ENCODE results near the gene YDJC. TPM values are rescaled to one million over a fixed set of nuclear protein-coding genes. Genes with fewer than 3 reads are reported as not detected.
A peak's percentile ranks its signal among the peaks of the same experiment; 100 is the strongest.

Gene YDJC
- total and polyA plus RNA-seq, 2 donors (not counting 1 experiment from before 2014, with no cell fraction given) = 48.8 to 82.8 TPM

DNA sequence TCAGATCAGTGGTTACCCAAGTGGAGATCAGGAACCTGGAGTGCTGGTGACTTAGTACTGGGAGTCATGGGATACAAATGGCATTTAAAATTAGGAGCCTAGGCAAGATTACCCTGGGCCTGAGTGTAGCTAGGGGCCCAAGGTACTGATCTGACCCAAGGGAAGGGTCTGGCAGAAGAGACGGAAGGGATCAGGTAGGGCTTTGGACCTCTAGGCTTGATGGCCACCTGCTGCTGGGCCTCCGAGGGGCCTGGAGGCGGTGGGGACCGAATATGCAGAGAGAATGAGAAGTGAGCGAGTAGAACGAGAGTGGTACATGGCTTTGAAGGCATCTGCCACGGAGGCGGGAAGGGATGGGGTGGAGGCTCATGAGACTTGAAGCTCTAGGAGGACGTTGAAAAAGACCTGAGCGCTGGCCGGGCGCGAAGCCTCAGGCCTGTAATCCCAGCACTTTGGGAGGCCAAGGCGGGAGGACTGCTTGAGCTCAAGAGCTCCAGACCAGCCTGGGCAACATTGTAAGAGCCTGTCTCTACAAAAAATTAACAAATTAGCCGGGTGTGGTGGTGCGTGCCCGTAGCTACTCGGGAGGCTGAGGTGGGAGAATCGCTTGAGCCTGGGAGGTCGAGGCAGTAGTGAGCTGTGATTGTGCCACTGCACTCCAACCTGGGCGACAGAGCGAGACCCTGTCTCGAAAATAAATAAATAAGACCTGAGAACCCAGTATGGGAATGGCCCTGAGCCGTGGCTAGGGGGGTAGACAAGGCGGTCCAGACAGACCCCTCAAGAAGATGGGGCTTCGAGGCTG, 35.4 kb upstream of the YDJC start:
- no peak for TF ChIP-seq EZH2 (IDR thresholded peaks at IDR 0.05; ENCODE audit: borderline replicate concordance, insufficient read depth, low read depth, low read length, poor library complexity, severe bottlenecking)
- TF ChIP-seq, protein P1, sequence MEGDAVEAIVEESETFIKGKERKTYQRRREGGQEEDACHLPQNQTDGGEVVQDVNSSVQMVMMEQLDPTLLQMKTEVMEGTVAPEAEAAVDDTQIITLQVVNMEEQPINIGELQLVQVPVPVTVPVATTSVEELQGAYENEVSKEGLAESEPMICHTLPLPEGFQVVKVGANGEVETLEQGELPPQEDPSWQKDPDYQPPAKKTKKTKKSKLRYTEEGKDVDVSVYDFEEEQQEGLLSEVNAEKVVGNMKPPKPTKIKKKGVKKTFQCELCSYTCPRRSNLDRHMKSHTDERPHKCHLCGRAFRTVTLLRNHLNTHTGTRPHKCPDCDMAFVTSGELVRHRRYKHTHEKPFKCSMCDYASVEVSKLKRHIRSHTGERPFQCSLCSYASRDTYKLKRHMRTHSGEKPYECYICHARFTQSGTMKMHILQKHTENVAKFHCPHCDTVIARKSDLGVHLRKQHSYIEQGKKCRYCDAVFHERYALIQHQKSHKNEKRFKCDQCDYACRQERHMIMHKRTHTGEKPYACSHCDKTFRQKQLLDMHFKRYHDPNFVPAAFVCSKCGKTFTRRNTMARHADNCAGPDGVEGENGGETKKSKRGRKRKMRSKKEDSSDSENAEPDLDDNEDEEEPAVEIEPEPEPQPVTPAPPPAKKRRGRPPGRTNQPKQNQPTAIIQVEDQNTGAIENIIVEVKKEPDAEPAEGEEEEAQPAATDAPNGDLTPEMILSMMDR (IDR thresholded peaks at IDR 0.05) = no peak
- Histone ChIP-seq H4K20me1 (ENCODE audit: control insufficient read depth, insufficient read depth, low read length, poor library complexity, severe bottlenecking) (peaks cover 2% of the 10 kb centered on the region), H3K9ac (ENCODE audit: low read length) (peak overlapping the region; percentile 80), H3K27ac (ENCODE audit: low read length in 2 of 2) (peak overlapping the region; percentile 77 to 92), H3K4me1 (ENCODE audit: control insufficient read depth in 2 of 2, insufficient read depth in 2 of 2, low read length in 2 of 2) (peaks cover 8 to 17% of the 10 kb centered on the region in 2 donors), H3K36me3 (replicated peaks in 1 of 2; ENCODE audit: control extremely low read depth in 1 of 2, control insufficient read depth in 1 of 2, extremely low read depth in 1 of 2, insufficient read depth in 2 of 2, low read length in 1 of 2) (peaks cover 0 to 7% of the 10 kb centered on the region in 2 experiments), H3K4me3 (ENCODE audit: control extremely low read depth in 1 of 5, extremely low read depth in 1 of 5, insufficient read depth in 1 of 5, low read depth in 2 of 5, low read length in 4 of 5) (peak overlapping the region in 4 of 5 experiments; percentile 77 to 96 (median 90)), H3K9me3 (ENCODE audit: control extremely low read depth in 1 of 3, control insufficient read depth in 2 of 3, insufficient read depth in 1 of 3, low read length in 2 of 3) (no peaks in the 10 kb centered on the region), H3K27me3 (replicated peaks in 1 of 4; ENCODE audit: control extremely low read depth in 1 of 4, control insufficient read depth in 3 of 4, insufficient read depth in 4 of 4, low read length in 3 of 4) (no peaks in the 10 kb centered on the region), H3K79me2 (ENCODE audit: control insufficient read depth, insufficient read depth, low read length) (peaks cover 44% of the 10 kb centered on the region), H3K4me2 (replicated peaks; ENCODE audit: low read depth, low read length, poor library complexity, severe bottlenecking) (peak overlapping the region; percentile 79), H2AFZ (ENCODE audit: insufficient read depth, low read depth, low read length, poor library complexity, severe bottlenecking) (peak overlapping the region; percentile 92)
- Mint-ChIP-seq H3K4me1 (peaks cover 28% of the 10 kb centered on the region), H3K27me3 (no peaks in the 10 kb centered on the region), H3K4me3 (peak overlapping the region; percentile 96), H3K27ac (peak overlapping the region; percentile 99), H3K9me3 (ENCODE audit: insufficient read depth) (no peaks in the 10 kb centered on the region)
- ChIA-PET POLR2A (interaction anchor here (0.6 to 1.7 kb wide), 3 partner anchors 36 to 1265 kb away, joined by 3 to 12 read pairs (median 3); partner anchors contain the start of genes TOP3B and YDJC), CTCF (interaction anchor here (0.6 to 1.8 kb wide), 8 partner anchors 12 to 712 kb away, joined by 3 to 9 read pairs (median 4); partner anchors contain the start of genes PPM1F, SDF2L1 and YDJC)
- WGBS (ENCODE audit: insufficient coverage) = 73% methylated on average over 24 of the region's 26 CpGs
- DNase-seq (peak; percentile 17), ATAC-seq (ENCODE audit: low read depth) (no peak)
- intact Hi-C loops (cut with micrococcal nuclease) = loop anchor here (1.0 to 5.0 kb wide), 2 partner anchors 8 to 272 kb away; no protein-coding TSS in a partner anchor

DNA sequence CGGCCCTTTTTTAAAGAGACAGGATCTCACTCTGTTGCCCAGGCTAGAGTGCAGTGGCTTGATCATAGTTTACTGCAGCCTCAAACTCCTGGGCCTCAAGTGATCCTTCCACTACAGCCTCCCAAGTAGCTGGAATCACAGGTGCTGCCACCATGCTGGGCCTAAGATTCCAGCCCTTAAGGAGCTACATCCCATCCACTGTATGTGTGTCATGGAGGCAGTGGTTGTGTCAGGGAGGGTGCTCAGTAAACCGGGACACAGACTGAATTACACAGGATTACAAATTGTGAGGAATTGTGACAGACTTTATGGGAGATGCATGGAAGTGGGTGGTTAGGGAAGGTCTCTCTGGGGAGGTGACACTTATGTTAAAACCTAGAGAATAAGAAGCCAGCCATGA, 33.9 kb upstream of the YDJC start:
- H3K27me3 Mint-ChIP-seq = no peaks in the 10 kb centered on the region
- 100% methylated on average over 2 of the region's 2 CpGs for WGBS (ENCODE audit: insufficient coverage)

More for the DNA sequence above, 33.9 kb upstream of the YDJC start:
- Histone ChIP-seq H3K9ac (ENCODE audit: low read length) (no peak overlapping the region), H3K4me1 (ENCODE audit: control insufficient read depth in 2 of 2, insufficient read depth in 2 of 2, low read length in 2 of 2) (peaks cover 8 to 17% of the 10 kb centered on the region in 2 donors), H3K9me3 (ENCODE audit: control extremely low read depth in 1 of 3, control insufficient read depth in 2 of 3, insufficient read depth in 1 of 3, low read length in 2 of 3) (no peaks in the 10 kb centered on the region), H3K4me2 (replicated peaks; ENCODE audit: low read depth, low read length, poor library complexity, severe bottlenecking) (no peak overlapping the region), H3K27ac (ENCODE audit: low read length in 2 of 2) (no peak overlapping the region), H4K20me1 (ENCODE audit: control insufficient read depth, insufficient read depth, low read length, poor library complexity, severe bottlenecking) (no peaks in the 10 kb centered on the region), H2AFZ (ENCODE audit: insufficient read depth, low read depth, low read length, poor library complexity, severe bottlenecking) (no peak overlapping the region), H3K27me3 (replicated peaks in 1 of 4; ENCODE audit: control extremely low read depth in 1 of 4, control insufficient read depth in 3 of 4, insufficient read depth in 4 of 4, low read length in 3 of 4) (no peaks in the 10 kb centered on the region), H3K79me2 (ENCODE audit: control insufficient read depth, insufficient read depth, low read length) (peaks cover 34% of the 10 kb centered on the region), H3K36me3 (replicated peaks in 1 of 2; ENCODE audit: control extremely low read depth in 1 of 2, control insufficient read depth in 1 of 2, extremely low read depth in 1 of 2, insufficient read depth in 2 of 2, low read length in 1 of 2) (no peaks in the 10 kb centered on the region), H3K4me3 (ENCODE audit: control extremely low read depth in 1 of 5, extremely low read depth in 1 of 5, insufficient read depth in 1 of 5, low read depth in 2 of 5, low read length in 4 of 5) (no peak overlapping the region)
- no peak for DNase-seq
- Mint-ChIP-seq H3K9me3 (ENCODE audit: insufficient read depth) (no peaks in the 10 kb centered on the region), H3K4me3 (peak overlapping the region; percentile 2), H3K4me1 (peaks cover 24% of the 10 kb centered on the region), H3K27ac (no peak overlapping the region)
- intact Hi-C loops (cut with micrococcal nuclease) = no loop called here
- no peak for ATAC-seq (ENCODE audit: low read depth)
- CTCF ChIA-PET = no interaction called here
- POLR2A ChIA-PET = no interaction called here
- TF ChIP-seq, protein P1 (IDR thresholded peaks at IDR 0.05) = no peak
- TF ChIP-seq EZH2 (IDR thresholded peaks at IDR 0.05; ENCODE audit: borderline replicate concordance, insufficient read depth, low read depth, low read length, poor library complexity, severe bottlenecking) = no peak
